HG03060 (cell line): ENCODE results near the gene SP110.

Experiments
- ATAC-seq: cut with Tn5 transposase; IDR thresholded peaks from one replicate; pipeline ENCODE4 v1.9.1; 2021; ENCODE audit warnings: low read depth, moderate number of reproducible peaks; ENCODE audit not compliant: unreplicated experiment

Gene SP110

DNA sequence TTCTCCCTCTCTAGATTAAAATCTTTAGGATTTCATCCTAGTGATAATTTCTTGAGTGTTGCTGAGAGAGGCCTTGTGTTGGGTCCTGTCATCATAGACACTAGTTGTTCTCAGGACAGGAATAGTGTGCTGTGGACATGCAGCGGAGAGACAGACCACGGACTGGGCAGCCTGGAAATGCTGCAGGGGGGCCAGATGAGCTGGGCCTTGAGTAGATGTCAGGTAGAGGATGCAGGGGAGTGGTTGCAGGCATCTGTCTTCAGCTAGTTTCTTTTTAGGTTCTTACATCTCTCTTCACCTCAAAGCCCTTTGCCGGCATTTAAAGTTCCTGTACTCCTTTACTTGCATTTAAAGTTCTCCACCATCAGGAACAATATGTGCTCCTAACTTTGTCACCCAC lies 42.8 kb downstream of the SP110 start:
- no peak for ATAC-seq

GRCh38 chr2:230174466-230174865 lies 45.3 kb downstream of the SP110 start:
- no peak for ATAC-seq

GRCh38 chr2:230172852-230173251 lies 46.9 kb downstream of the SP110 start:
- no peak for ATAC-seq

DNA sequence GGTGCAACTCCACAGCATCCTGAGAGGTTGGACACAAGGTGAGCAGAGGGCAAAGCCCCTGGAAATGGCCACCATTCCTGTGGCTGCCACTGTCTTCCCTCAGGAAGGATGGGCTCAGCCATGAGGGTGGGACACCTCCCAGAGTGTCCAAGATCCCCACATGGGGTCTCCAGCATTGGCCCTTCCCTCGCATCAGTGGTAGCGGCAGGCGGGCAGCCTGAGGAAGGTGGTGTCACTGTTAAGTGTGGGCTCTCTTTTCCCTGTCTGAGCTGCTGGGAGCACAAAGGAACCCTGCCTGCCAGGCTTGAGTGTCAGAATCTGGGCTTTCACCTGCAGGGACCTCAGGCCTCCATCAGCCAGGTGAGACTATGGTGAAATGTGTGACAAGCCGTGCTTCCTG lies 47.6 kb downstream of the SP110 start:
- no peak for ATAC-seq

DNA sequence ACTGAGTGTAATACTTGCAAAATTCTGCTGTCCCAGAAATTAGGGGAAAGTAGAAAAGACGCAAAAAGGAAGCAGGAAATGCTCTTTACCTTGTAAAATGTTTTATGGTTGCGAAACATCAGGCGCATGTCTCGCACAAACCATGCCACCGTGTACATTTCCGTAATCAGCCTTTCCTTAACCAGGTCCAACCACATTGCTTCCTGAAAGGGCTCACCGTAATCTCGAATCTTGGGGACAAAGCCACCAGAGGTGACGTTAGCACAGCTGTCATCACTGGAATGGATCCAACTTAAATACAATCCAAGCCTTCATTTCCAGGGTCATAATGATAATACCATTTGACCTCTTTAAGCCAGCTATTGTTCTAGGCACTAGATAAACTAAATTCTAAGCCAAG lies 49.3 kb downstream of the SP110 start:
- ATAC-seq: no peak

GRCh38 chr2:230166557-230167170 lies 53.1 kb downstream of the SP110 start:
- ATAC-seq: no peak

DNA sequence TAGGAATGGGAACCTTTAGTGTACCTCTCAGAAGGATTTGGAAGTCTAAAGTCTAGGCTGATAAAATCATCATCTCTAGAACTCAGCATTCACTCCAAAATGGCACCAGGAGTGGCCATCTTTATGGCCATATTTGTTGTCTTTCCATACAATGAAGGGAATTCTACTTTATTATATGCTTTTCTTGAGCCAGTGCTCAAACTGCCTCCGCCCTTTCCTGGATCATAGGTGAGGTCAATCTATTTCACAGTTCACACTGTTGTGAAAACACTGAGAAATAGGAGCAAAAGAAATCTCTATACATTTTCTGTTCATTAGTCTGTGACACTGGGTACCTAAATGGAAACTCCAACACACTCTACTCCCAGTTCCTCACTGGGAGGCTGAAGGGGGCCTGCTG lies 55.6 kb downstream of the SP110 start:
- no peak for ATAC-seq

DNA sequence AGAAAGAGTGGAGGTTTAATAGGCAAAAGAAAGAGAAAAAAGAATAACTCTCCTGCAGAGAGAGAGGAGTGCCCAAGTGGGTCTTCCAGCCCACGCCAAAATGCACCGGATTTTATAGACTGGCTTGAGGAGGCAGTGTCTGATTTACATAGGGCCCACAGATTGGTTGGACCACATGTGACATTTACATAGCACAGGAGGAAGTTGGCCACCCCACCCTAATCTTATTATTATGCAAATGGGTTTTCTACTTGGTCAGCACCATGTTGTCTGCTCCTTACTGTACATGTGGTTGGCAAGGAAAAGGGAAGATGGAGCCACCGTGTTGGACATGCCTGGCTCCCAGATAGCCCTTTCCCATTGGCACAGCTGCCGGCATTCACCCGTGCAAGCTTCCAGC lies 56.8 kb downstream of the SP110 start:
- no peak for ATAC-seq

DNA sequence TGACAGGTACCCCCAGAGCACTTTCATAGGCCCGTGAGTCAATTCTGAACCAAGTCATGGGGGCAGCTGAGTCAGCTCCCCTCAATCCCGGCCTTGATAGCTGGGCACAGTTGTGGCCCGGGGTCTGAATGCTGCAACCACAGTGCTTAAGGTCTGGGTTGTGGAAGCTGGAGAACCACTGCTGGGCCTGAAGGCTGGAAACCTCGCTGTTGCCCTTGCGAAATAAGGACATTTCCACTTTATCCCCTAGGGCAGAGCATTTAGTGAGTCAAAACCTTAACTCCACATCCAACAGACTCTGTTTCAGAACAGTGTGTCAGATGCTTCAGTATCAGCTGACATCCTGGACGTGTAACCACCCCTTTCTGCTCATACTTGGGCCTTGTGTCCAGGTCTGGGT lies 58.6 kb downstream of the SP110 start:
- no peak for ATAC-seq

DNA sequence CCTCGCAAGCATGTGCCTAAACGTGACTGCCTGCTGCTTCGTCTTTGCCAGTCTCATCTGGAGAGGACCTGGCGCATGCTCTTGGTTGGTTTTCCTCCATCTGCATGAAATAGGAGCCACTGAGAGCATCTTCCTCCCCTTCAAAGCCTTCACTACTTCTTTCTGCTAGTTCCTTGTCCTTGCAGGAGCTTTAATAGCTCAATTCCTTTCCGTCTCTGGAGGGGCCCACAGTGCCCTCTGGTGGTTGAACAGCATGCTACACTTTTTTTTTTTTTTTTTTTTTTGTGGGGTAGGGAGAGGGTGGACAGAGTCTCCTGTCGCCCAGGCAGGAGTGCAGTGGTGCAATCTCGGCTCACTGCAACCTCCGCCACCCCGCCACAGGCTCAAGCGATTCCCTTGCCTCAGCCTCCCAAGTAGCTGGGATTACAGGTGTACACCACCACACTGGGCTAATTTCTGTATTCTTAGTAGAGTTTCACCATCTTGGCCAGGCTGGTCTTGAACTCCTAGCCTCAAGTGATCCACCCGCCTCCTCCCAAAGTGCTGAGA lies 59.6 kb downstream of the SP110 start:
- ATAC-seq: no peak

GRCh38 chr2:230158468-230158867 lies 61.3 kb downstream of the SP110 start:
- no peak for ATAC-seq

DNA sequence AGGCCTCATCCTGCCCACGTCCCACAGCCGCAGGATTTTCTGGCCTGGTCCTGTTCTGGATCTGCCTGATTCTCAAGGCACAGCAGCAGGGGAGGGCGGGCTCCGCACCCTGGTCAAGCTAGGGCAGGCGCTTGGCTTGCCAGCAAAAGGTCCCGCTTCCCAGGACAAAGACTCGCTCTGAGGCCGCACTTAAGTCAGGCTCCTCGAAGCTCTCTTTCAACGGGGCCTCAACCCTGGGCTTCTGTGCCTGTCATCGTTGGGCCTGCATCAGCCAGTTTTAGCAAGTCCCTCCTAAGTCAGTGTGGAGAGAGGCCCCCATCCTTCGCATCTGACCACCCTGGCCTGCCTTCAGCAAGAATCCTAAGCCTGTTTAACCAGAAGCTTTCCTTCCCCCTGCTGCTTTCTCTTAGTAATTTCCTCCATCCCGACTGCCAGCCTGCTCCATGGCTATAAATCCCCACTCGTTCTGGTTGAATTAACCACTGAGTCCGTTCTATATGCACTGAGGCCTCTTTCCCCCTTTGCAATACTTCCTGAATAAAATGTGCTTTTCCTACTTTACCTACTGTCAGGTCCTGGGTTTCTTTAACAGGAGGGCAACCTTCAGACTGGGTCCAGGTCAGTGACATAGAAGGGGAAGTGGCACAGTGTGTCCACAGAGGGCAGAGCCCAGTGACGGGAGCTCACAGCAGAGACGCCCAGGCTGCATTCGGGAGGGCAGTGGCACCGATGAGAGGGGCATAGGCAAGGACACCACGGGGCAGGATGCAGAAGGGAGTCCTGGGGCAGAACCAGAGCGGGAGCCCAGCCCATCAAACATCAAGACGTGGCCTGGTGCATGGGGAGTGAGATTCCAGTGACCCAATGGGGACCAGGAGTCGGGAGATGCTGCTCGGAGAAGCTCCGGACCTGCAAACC lies 62.7 kb downstream of the SP110 start:
- ATAC-seq: no peak

- ATAC-seq: no peak
Measured at GRCh38 chr2:230155359-230155758, 64.4 kb downstream of the SP110 start.

DNA sequence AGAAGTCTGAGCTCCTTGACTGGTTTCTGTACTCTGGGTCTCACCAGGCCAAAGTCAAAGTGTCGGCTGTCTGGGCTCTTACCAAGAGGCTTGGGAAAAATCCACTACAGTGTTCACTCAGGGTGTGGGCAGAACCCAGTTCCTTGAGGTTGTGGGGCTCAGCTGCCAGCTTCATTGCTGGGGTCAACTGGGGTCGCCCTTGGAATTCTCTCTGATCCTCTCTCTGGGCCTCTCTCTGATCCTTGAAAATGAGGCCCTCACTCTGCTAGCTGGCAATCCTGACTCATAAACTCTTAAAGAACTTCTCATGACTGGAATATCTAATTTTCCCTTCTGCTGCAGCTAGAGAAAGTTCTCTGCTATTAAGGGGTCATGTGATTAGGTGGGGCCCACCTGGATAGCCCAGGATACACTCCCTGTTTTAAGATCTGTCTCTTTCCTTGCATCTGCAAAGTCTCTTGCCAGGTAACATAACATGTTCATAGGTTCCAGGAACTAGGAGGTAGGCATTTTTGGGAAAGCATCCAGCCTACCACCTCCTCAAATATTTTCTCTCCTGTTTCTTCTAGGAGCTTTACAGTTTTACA lies 66.3 kb downstream of the SP110 start:
- ATAC-seq: no peak

GRCh38 chr2:230152334-230152733 lies 67.5 kb downstream of the SP110 start:
- ATAC-seq: no peak

GRCh38 chr2:230144355-230144754 lies 75.4 kb downstream of the SP110 start:
- ATAC-seq: no peak

DNA sequence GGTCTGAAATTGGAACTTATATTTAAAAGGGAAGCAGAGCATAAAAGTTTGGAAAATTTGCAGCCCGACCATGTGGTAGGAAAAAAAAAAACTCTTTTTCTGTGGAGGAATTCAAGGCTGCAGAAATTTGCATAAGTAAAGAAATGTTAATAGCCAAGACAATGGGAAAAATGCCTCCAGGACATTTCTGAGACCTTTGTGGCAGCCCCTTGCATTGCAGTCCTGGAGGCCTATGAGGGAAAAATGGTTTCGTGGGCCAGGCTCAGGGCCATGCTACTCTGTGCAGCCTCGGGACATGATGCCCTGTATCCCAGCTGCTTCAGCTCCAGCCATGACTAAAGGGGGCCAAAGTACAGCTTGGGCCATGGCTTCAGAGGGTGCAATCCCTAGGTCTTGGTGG lies 79.1 kb downstream of the SP110 start:
- no peak for ATAC-seq

- no peak for ATAC-seq
Measured at GRCh38 chr2:230137902-230138539, 81.8 kb downstream of the SP110 start.

DNA sequence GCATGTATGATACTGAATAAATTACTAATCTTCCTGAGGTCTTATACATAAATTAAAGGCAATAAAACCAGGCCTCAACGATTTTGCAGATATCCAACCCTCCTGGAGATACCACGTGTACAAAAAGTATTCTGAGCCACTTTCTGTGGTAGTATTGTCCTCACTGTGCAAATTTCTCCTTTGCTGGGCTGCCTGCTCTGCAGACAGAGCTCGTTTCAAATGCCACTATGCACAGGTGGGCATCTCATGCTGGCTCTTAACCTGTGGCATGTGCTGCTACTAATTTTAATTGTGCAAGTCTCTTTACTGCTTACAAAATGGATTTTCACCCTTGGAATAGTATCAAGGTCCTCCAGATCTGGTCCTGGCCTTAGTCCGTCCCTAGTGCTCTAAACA lies 84.7 kb downstream of the SP110 start:
- ATAC-seq: no peak

- ATAC-seq: no peak
Measured at GRCh38 chr2:230134496-230135129, 85.2 kb downstream of the SP110 start.
